Astrocyte (in vitro differentiated cells and primary cell): ENCODE data around the gene F2. TPM values are rescaled to one million over a fixed set of nuclear protein-coding genes. Genes with fewer than 3 reads are reported as not detected.

Experiments used
- DNase-seq: peaks from one replicate; pipeline ENCODE4 v3.0.0-alpha.2; 2010; ENCODE audit warnings: low read depth
- FAIRE-seq: peaks from 2 replicates; lab custom pipeline; 2011; peaks lifted over from hg19 to GRCh38; lab: Jason Lieb, UNC
- H2AFZ ChIP-seq: 2 replicates; pipeline ENCODE4 v1.6.0; 2012; ENCODE audit warnings: low read depth, low read length, inconsistent platforms
- H3K27ac ChIP-seq: 2 replicates; pipeline ENCODE4 v1.5.1; 2011; ENCODE audit warnings: low read depth, low read length, inconsistent platforms
- H3K27me3 ChIP-seq: 2 replicates; pipeline ENCODE4 v1.6.0; 2011; ENCODE audit warnings: low read length, inconsistent platforms; ENCODE audit not compliant: insufficient read depth
- H3K36me3 ChIP-seq: 2 replicates; pipeline ENCODE4 v1.5.1; 2011; ENCODE audit warnings: low read length, inconsistent platforms; ENCODE audit not compliant: insufficient read depth
- H3K4me1 ChIP-seq: 2 replicates; pipeline ENCODE4 v1.5.1; 2011; ENCODE audit warnings: low read length, inconsistent platforms; ENCODE audit not compliant: insufficient read depth
- H3K4me2 ChIP-seq: 2 replicates; pipeline ENCODE4 v1.6.0; 2012; ENCODE audit warnings: low read length, inconsistent platforms
- H3K4me3 ChIP-seq: 2 replicates; pipeline ENCODE4 v1.5.1; 2011; ENCODE audit warnings: low read depth, mild to moderate bottlenecking, low read length, inconsistent platforms; ENCODE audit not compliant: insufficient read depth
- H3K79me2 ChIP-seq: 2 replicates; pipeline ENCODE4 v1.6.0; 2012; ENCODE audit warnings: mild to moderate bottlenecking, low read length, inconsistent platforms; ENCODE audit not compliant: insufficient read depth
- H3K9ac ChIP-seq: 2 replicates; pipeline ENCODE4 v1.6.0; 2012; ENCODE audit warnings: mild to moderate bottlenecking, low read length, inconsistent platforms
- H3K9me3 ChIP-seq: 2 replicates; pipeline ENCODE4 v1.5.1; 2012; ENCODE audit warnings: low read depth, mild to moderate bottlenecking, low read length, inconsistent platforms; ENCODE audit not compliant: insufficient read depth
- H4K20me1 ChIP-seq: 2 replicates; pipeline ENCODE4 v1.6.0; 2012; ENCODE audit warnings: low read length, inconsistent platforms; ENCODE audit not compliant: insufficient read depth
- H3K27ac Mint-ChIP-seq: one replicate; pipeline ENCODE4 v1.8.0; 2021; ENCODE audit warnings: mild to moderate bottlenecking, mixed read lengths; ENCODE audit not compliant: unreplicated experiment
- H3K27me3 Mint-ChIP-seq: one replicate; pipeline ENCODE4 v1.8.0; 2021; ENCODE audit warnings: low read depth, mixed read lengths; ENCODE audit not compliant: unreplicated experiment
- H3K36me3 Mint-ChIP-seq: one replicate; pipeline ENCODE4 v1.8.0; 2021; ENCODE audit warnings: low read depth, mixed read lengths; ENCODE audit not compliant: unreplicated experiment
- H3K4me1 Mint-ChIP-seq: one replicate; pipeline ENCODE4 v1.8.0; 2021; ENCODE audit warnings: low read depth, mixed read lengths; ENCODE audit not compliant: unreplicated experiment
- H3K4me3 Mint-ChIP-seq: one replicate; pipeline ENCODE4 v1.8.0; 2021; ENCODE audit warnings: mild to moderate bottlenecking, moderate library complexity, mixed read lengths; ENCODE audit not compliant: unreplicated experiment
- H3K9me3 Mint-ChIP-seq: one replicate; pipeline ENCODE4 v1.8.0; 2021; ENCODE audit warnings: mild to moderate bottlenecking, mixed read lengths; ENCODE audit not compliant: unreplicated experiment
- EZH2 ChIP-seq: IDR thresholded peaks from 2 replicates; pipeline ENCODE4 v1.6.1; 2012; ENCODE audit warnings: mild to moderate bottlenecking, low read length, inconsistent platforms; ENCODE audit not compliant: insufficient read depth
- microRNA-seq: library from miRNA; unstranded; fragments of <30 nt; microRNA quantifications from one replicate; pipeline ENCODE4 v1.2.0, GENCODE V29; 2020
- total RNA-seq: library from RNA; stranded (reverse); gene quantifications from 2 replicates; pipeline ENCODE4 v1.2.1, GENCODE V29; 2021
- TF ChIP-seq, protein P1 (sequence below): IDR thresholded peaks from 2 replicates; pipeline ENCODE4 v1.5.1; 2011; ENCODE audit warnings: low read depth, mild to moderate bottlenecking, inconsistent platforms, low read length, moderate library complexity; ENCODE audit not compliant: insufficient read depth

F2 gene
- total RNA-seq, 1 donor from 2014 or later: 0.57 TPM

DNA sequence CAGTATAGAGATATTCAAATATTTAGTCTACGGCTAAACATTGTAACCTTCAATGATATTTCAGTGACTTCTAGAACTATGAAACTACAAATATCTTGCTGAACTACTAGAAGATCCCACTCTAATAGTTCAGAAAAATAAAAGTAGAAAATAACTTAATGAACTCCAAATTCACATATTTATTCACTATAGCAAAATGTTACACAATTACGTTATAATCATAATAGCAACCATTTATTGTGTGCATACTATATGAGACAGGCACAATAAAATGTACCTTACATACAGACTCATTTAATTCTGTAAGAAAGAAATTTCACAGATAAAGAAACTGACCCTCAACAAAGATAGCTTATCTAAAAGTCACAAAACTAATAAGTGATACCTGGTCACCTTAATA lies 57.9 kb downstream of the F2 start:
- H3K9ac ChIP-seq: no peak overlapping the region
- Mint-ChIP-seq H3K27me3 (no peaks in the 10 kb centered on the region), H3K36me3 (peaks cover 19% of the 10 kb centered on the region), H3K9me3 (no peaks in the 10 kb centered on the region), H3K27ac (no peak overlapping the region), H3K4me1 (no peaks in the 10 kb centered on the region), H3K4me3 (no peak overlapping the region)
- H3K9me3 ChIP-seq: no peaks in the 10 kb centered on the region
- TF ChIP-seq, protein P1, sequence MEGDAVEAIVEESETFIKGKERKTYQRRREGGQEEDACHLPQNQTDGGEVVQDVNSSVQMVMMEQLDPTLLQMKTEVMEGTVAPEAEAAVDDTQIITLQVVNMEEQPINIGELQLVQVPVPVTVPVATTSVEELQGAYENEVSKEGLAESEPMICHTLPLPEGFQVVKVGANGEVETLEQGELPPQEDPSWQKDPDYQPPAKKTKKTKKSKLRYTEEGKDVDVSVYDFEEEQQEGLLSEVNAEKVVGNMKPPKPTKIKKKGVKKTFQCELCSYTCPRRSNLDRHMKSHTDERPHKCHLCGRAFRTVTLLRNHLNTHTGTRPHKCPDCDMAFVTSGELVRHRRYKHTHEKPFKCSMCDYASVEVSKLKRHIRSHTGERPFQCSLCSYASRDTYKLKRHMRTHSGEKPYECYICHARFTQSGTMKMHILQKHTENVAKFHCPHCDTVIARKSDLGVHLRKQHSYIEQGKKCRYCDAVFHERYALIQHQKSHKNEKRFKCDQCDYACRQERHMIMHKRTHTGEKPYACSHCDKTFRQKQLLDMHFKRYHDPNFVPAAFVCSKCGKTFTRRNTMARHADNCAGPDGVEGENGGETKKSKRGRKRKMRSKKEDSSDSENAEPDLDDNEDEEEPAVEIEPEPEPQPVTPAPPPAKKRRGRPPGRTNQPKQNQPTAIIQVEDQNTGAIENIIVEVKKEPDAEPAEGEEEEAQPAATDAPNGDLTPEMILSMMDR: no peak
- TF ChIP-seq EZH2: no peak
- peaks cover 43% of the 10 kb centered on the region for H3K36me3 ChIP-seq
- no peak overlapping the region for H2AFZ ChIP-seq
- H3K27ac ChIP-seq: no peak overlapping the region
- no peaks in the 10 kb centered on the region for H3K27me3 ChIP-seq
- H4K20me1 ChIP-seq: no peaks in the 10 kb centered on the region
- DNase-seq (no peak), FAIRE-seq (no peak)
- H3K4me2 ChIP-seq: no peak overlapping the region
- H3K4me1 ChIP-seq: no peaks in the 10 kb centered on the region
- peaks cover 2% of the 10 kb centered on the region for H3K79me2 ChIP-seq
- no peak overlapping the region for H3K4me3 ChIP-seq

DNA sequence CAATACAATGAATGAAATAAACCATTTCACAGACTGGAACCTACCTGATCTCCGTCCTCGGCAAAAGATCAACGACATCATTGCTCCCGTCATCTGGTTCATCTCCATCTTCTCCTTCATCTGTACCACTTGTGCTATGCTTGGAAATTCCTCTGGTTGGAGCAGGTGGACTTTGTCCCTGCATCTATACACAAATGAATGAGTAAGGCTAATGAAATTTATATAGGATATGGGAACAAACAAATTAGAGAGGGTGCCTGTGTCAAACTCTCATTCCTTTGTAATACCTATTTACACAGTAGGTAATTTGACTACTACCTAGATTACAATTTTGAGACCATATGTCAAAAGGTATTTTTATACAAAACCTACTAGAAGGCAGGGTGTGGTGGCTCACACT lies 59.4 kb downstream of the F2 start:
- Histone ChIP-seq H2AFZ (no peak overlapping the region), H3K4me3 (no peak overlapping the region), H3K27me3 (no peaks in the 10 kb centered on the region), H3K9me3 (no peaks in the 10 kb centered on the region), H3K4me2 (no peak overlapping the region), H4K20me1 (no peaks in the 10 kb centered on the region), H3K27ac (no peak overlapping the region), H3K36me3 (peaks cover 44% of the 10 kb centered on the region), H3K4me1 (no peaks in the 10 kb centered on the region), H3K79me2 (peaks cover 2% of the 10 kb centered on the region), H3K9ac (no peak overlapping the region)
- TF ChIP-seq, protein P1: no peak
- TF ChIP-seq EZH2: no peak
- Mint-ChIP-seq H3K27ac (no peak overlapping the region), H3K4me3 (no peak overlapping the region), H3K36me3 (peaks cover 22% of the 10 kb centered on the region), H3K9me3 (no peaks in the 10 kb centered on the region), H3K4me1 (no peaks in the 10 kb centered on the region), H3K27me3 (no peaks in the 10 kb centered on the region)
- DNase-seq (no peak), FAIRE-seq (no peak)

Small RNA genes within 50 kb of the gene (microRNA-seq; reads per million reads assigned to microRNA genes)
- gene MIR5582: 2.5 reads per million

Other genes starting within 250 kb of the F2 start
- gene AMBRA1, start 125.2 kb upstream of the F2 start, total RNA-seq: 29.0 and 29.4 TPM in 2 replicates
- gene HARBI1, start 102.0 kb upstream of the F2 start, total RNA-seq: 7.9 and 8.1 TPM in 2 replicates
- 116 and 117 TPM in 2 replicates for gene ATG13, start 101.7 kb upstream of the F2 start, total RNA-seq
- 116 and 129 TPM in 2 replicates for gene ARHGAP1, start 18.6 kb upstream of the F2 start, total RNA-seq
- gene ZNF408, start 18.2 kb upstream of the F2 start, total RNA-seq: 18.3 and 20.3 TPM in 2 replicates
- gene CKAP5, start 127.1 kb downstream of the F2 start, total RNA-seq: 94.5 and 99.9 TPM in 2 replicates
- gene LRP4, start 199.3 kb downstream of the F2 start, total RNA-seq: 19.0 and 19.9 TPM in 2 replicates
- gene CSTPP1, start 217.5 kb downstream of the F2 start, total RNA-seq: 29.6 and 34.2 TPM in 2 replicates